H9 (cell line): ENCODE measurements around the gene LRRC53. TPM values are rescaled to one million over a fixed set of nuclear protein-coding genes. Genes with fewer than 3 reads are reported as not detected.

Source experiments
- DNase-seq: peaks from one replicate; pipeline ENCODE4 v3.0.0-alpha.2; 2017
- H2AFZ ChIP-seq: one replicate; pipeline ENCODE4 v1.6.1; 2013; ENCODE audit warnings: mild to moderate bottlenecking, low read length, control low read depth, moderate library complexity
- H2AK5ac ChIP-seq: 2 replicates; pipeline ENCODE4 v1.6.1; 2013; ENCODE audit warnings: low read length, control low read depth, mixed read lengths; ENCODE audit not compliant: insufficient read length
- H2BK120ac ChIP-seq: one replicate; pipeline ENCODE4 v1.6.1; 2013; ENCODE audit warnings: low read depth, mild to moderate bottlenecking, low read length, control low read depth, inconsistent platforms; ENCODE audit not compliant: poor library complexity, severe bottlenecking
- H2BK12ac ChIP-seq: 2 replicates; pipeline ENCODE4 v1.6.1; 2013; ENCODE audit warnings: low read length, control low read depth, mixed read lengths, low read depth; ENCODE audit not compliant: insufficient read length
- H2BK15ac ChIP-seq: 2 replicates; pipeline ENCODE4 v1.6.1; 2013; ENCODE audit warnings: low read depth, low read length, control low read depth
- H2BK20ac ChIP-seq: one replicate; pipeline ENCODE4 v1.6.1; 2013; ENCODE audit warnings: low read depth, mild to moderate bottlenecking, low read length, control low read depth, inconsistent platforms; ENCODE audit not compliant: poor library complexity, severe bottlenecking
- H2BK5ac ChIP-seq: 2 replicates; pipeline ENCODE4 v1.6.1; 2013; ENCODE audit warnings: low read length, control low read depth, mixed read lengths; ENCODE audit not compliant: insufficient read length
- H3K14ac ChIP-seq: 2 replicates; pipeline ENCODE4 v1.6.1; 2013; ENCODE audit warnings: low read length, control low read depth; ENCODE audit not compliant: insufficient read depth
- H3K18ac ChIP-seq: 2 replicates; pipeline ENCODE4 v1.6.1; 2013; ENCODE audit warnings: low read depth, mild to moderate bottlenecking, mixed read lengths, low read length, control low read depth; ENCODE audit not compliant: insufficient read length
- H3K23ac ChIP-seq: 2 replicates; pipeline ENCODE4 v1.6.1; 2013; ENCODE audit warnings: low read length, control low read depth, mixed read lengths, low read depth; ENCODE audit not compliant: insufficient read length
- H3K23me2 ChIP-seq: 2 replicates; pipeline ENCODE4 v1.6.1; 2013; ENCODE audit warnings: low read depth, mild to moderate bottlenecking, mixed read lengths, low read length, control low read depth; ENCODE audit not compliant: insufficient read length, poor library complexity, severe bottlenecking
- H3K27ac ChIP-seq: 2 replicates; pipeline ENCODE4 v1.5.1; 2013; ENCODE audit warnings: low read length, control low read depth, mixed read lengths, low read depth; ENCODE audit not compliant: insufficient read length
- H3K27me3 ChIP-seq: 2 replicates; pipeline ENCODE4 v1.6.1; 2013; ENCODE audit warnings: low read length, control low read depth, inconsistent platforms; ENCODE audit not compliant: insufficient read depth
- H3K4ac ChIP-seq: 2 replicates; pipeline ENCODE4 v1.6.1; 2013; ENCODE audit warnings: low read depth, mild to moderate bottlenecking, control low read depth, inconsistent platforms, low read length, moderate library complexity
- H3K4me1 ChIP-seq: 2 replicates; pipeline ENCODE4 v1.6.1; 2013; ENCODE audit warnings: low read length, control low read depth, inconsistent platforms; ENCODE audit not compliant: insufficient read depth
- H3K4me2 ChIP-seq: 2 replicates; pipeline ENCODE4 v1.6.1; 2013; ENCODE audit warnings: low read length, control low read depth, mixed read lengths; ENCODE audit not compliant: insufficient read length, insufficient read depth
- H3K56ac ChIP-seq: 2 replicates; pipeline ENCODE4 v1.6.1; 2013; ENCODE audit warnings: low read depth, mild to moderate bottlenecking, mixed read lengths, low read length, control low read depth; ENCODE audit not compliant: insufficient read length
- H3K79me1 ChIP-seq: 2 replicates; pipeline ENCODE4 v1.6.1; 2013; ENCODE audit warnings: low read depth, mild to moderate bottlenecking, moderate library complexity, low read length, control low read depth, inconsistent platforms; ENCODE audit not compliant: insufficient read depth, poor library complexity, severe bottlenecking
- H3K79me2 ChIP-seq: 2 replicates; pipeline ENCODE4 v1.6.1; 2013; ENCODE audit warnings: low read length, control low read depth, inconsistent platforms; ENCODE audit not compliant: insufficient read depth
- H3K9ac ChIP-seq: 2 replicates; pipeline ENCODE4 v1.6.1; 2013; ENCODE audit warnings: low read length, control low read depth, mixed read lengths; ENCODE audit not compliant: insufficient read length; ENCODE audit errors: extremely low read depth
- H3K9me3 ChIP-seq: one replicate; pipeline ENCODE4 v1.6.1; 2013; ENCODE audit warnings: low read depth, low read length, inconsistent platforms; ENCODE audit not compliant: control insufficient read depth
- H3T11ph ChIP-seq: one replicate; pipeline ENCODE4 v1.6.1; 2013; ENCODE audit warnings: mild to moderate bottlenecking, low read length, control low read depth, inconsistent platforms
- H4K20me1 ChIP-seq: one replicate; pipeline ENCODE4 v1.6.1; 2013; ENCODE audit not compliant: control insufficient read depth, insufficient read length, insufficient read depth
- H4K5ac ChIP-seq: 2 replicates; pipeline ENCODE4 v1.6.1; 2013; ENCODE audit warnings: low read depth, mild to moderate bottlenecking, mixed read lengths, low read length, control low read depth; ENCODE audit not compliant: insufficient read length
- H4K8ac ChIP-seq: replicated peaks from 2 replicates; pipeline ENCODE4 v1.6.1; 2013; ENCODE audit warnings: low read length, control low read depth, mixed read lengths, low read depth; ENCODE audit not compliant: insufficient read length
- H4K91ac ChIP-seq: 2 replicates; pipeline ENCODE4 v1.6.1; 2013; ENCODE audit warnings: low read depth, mild to moderate bottlenecking, moderate library complexity, mixed read lengths, low read length, control low read depth; ENCODE audit not compliant: insufficient read length
- H3K27ac Mint-ChIP-seq, 3 experiments: 2 replicates in 2 of 3; 3 replicates in 1 of 3; pipeline ENCODE4 v1.8.0; 2020 to 2021; ENCODE audit warnings: mixed read lengths in 3 of 3, mild to moderate bottlenecking in 1 of 3, moderate library complexity in 1 of 3
- H3K27me3 Mint-ChIP-seq: 2 replicates; pipeline ENCODE4 v1.8.0; 2021; ENCODE audit warnings: low read depth, mild to moderate bottlenecking, moderate library complexity, mixed read lengths
- H3K36me3 Mint-ChIP-seq, 3 experiments: 2 replicates in 2 of 3; 3 replicates in 1 of 3; pipeline ENCODE4 v1.8.0; 2020 to 2021; ENCODE audit warnings: low read depth in 3 of 3, mixed read lengths in 3 of 3; ENCODE audit not compliant: insufficient read depth in 1 of 3
- H3K4me1 Mint-ChIP-seq, 2 experiments: 2 replicates each; pipeline ENCODE4 v1.8.0; 2020; ENCODE audit warnings: mixed read lengths in 2 of 2
- H3K4me3 Mint-ChIP-seq, 2 experiments: 2 replicates in 1 of 2; 3 replicates in 1 of 2; pipeline ENCODE4 v1.8.0; 2020 to 2021; ENCODE audit warnings: mild to moderate bottlenecking in 2 of 2, mixed read lengths in 2 of 2, moderate library complexity in 1 of 2
- H3K9me3 Mint-ChIP-seq, 2 experiments: 2 replicates in 1 of 2; 3 replicates in 1 of 2; pipeline ENCODE4 v1.8.0; 2020; ENCODE audit warnings: mild to moderate bottlenecking in 2 of 2, mixed read lengths in 2 of 2, moderate library complexity in 1 of 2
- CTCF ChIP-seq: fragments of 200-600 bp; sonication (generic); conservative IDR thresholded peaks from 3 replicates; pipeline ENCODE4 v1.8.0; 2021; ENCODE audit warnings: antibody characterized with exemption, mild to moderate bottlenecking
- WGBS: extraction: QIAGEN DNeasy Blood & Tissue Kit; methylation state at CpG from one replicate; pipeline ENCODE4 v1.1.7; 2013; ENCODE audit warnings: missing lambda C conversion rate, low lambda C conversion rate, mixed read lengths; ENCODE audit not compliant: insufficient read length; ENCODE audit errors: extremely low coverage; 5-methylcytosine and 5-hydroxymethylcytosine counted together
- total RNA-seq: library from RNA; stranded (reverse); gene quantifications from 2 replicates; pipeline ENCODE4 v1.2.1, GENCODE V29; 2021

LRRC53 gene
- total RNA-seq, 1 experiment from 2014 or later = not detected

- Histone ChIP-seq H4K91ac (no peak overlapping the region), H3K23ac (no peak overlapping the region), H3K27ac (no peak overlapping the region), H3T11ph (no peak overlapping the region), H2BK120ac (no peak overlapping the region), H4K5ac (no peak overlapping the region), H3K4ac (no peak overlapping the region), H3K14ac (no peak overlapping the region), H2BK15ac (no peak overlapping the region), H3K27me3 (no peaks in the 10 kb centered on the region), H4K8ac (no peak overlapping the region), H2BK12ac (no peak overlapping the region), H2AK5ac (no peak overlapping the region), H4K20me1 (no peaks in the 10 kb centered on the region), H3K9me3 (no peaks in the 10 kb centered on the region), H3K9ac (no peak overlapping the region), H3K4me1 (no peaks in the 10 kb centered on the region), H3K79me2 (no peaks in the 10 kb centered on the region), H3K56ac (no peak overlapping the region), H2BK20ac (no peak overlapping the region), H3K23me2 (no peaks in the 10 kb centered on the region), H3K79me1 (no peaks in the 10 kb centered on the region), H3K4me2 (no peak overlapping the region), H2BK5ac (no peak overlapping the region), H2AFZ (no peak overlapping the region), H3K18ac (no peak overlapping the region)
- no peak overlapping the region for H3K4me3 Mint-ChIP-seq
- DNase-seq = no peak
- no CpG with 5 or more reads among the region's 3 CpGs for WGBS
- TF ChIP-seq CTCF = no peak
- no peaks in the 10 kb centered on the region for H3K36me3 Mint-ChIP-seq
- H3K27ac Mint-ChIP-seq = no peak overlapping the region
- H3K9me3 Mint-ChIP-seq = no peaks in the 10 kb centered on the region
- no peaks in the 10 kb centered on the region for H3K4me1 Mint-ChIP-seq
- H3K27me3 Mint-ChIP-seq = no peaks in the 10 kb centered on the region; the same call in none of the 2 replicates
These were observed 82.8 kb downstream of the LRRC53 start for GRCh38 chr1:74429580-74429979.
